ENCODE results near the gene RPAP3. TPM values are rescaled to one million over a fixed set of nuclear protein-coding genes. Genes with fewer than 3 reads are reported as not detected.

RPAP3 gene
- total RNA-seq, 1 experiment from 2014 or later: 44.3 TPM

GRCh38 chr12:47705566-47706425 lies at the start of gene RPAP3 (continued):
- TF ChIP-seq USF2 (CRISPR knock-in tag; IDR thresholded peaks at IDR 0.05): peak; percentile 66
- TF ChIP-seq ATF6 (CRISPR knock-in tag; IDR thresholded peaks at IDR 0.05): no peak
- TF ChIP-seq ZNF219 (CRISPR knock-in tag; IDR thresholded peaks at IDR 0.05; ENCODE audit: borderline replicate concordance): no peak
- TF ChIP-seq GTF2I (CRISPR knock-in tag; conservative IDR thresholded peaks at IDR 0.05): no peak
- 0 out of 2 replicates have a peak, but pooled peaks have one; percentile 21 for TF ChIP-seq TEAD1 (CRISPR knock-in tag; IDR thresholded peaks at IDR 0.05)
- no peak for TF ChIP-seq GRHL2 (CRISPR knock-in tag; IDR thresholded peaks at IDR 0.05; ENCODE audit: insufficient replicate concordance, severe bottlenecking)
- TF ChIP-seq ELF4 (CRISPR knock-in tag; IDR thresholded peaks at IDR 0.05; ENCODE audit: low read depth): no peak
- TF ChIP-seq MXD4 (CRISPR knock-in tag; IDR thresholded peaks at IDR 0.05; ENCODE audit: borderline replicate concordance): no peak
- TF ChIP-seq, protein P1, sequence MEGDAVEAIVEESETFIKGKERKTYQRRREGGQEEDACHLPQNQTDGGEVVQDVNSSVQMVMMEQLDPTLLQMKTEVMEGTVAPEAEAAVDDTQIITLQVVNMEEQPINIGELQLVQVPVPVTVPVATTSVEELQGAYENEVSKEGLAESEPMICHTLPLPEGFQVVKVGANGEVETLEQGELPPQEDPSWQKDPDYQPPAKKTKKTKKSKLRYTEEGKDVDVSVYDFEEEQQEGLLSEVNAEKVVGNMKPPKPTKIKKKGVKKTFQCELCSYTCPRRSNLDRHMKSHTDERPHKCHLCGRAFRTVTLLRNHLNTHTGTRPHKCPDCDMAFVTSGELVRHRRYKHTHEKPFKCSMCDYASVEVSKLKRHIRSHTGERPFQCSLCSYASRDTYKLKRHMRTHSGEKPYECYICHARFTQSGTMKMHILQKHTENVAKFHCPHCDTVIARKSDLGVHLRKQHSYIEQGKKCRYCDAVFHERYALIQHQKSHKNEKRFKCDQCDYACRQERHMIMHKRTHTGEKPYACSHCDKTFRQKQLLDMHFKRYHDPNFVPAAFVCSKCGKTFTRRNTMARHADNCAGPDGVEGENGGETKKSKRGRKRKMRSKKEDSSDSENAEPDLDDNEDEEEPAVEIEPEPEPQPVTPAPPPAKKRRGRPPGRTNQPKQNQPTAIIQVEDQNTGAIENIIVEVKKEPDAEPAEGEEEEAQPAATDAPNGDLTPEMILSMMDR (IDR thresholded peaks at IDR 0.05): peak; percentile 50
- TF ChIP-seq ARID4B (CRISPR knock-in tag; IDR thresholded peaks at IDR 0.05; ENCODE audit: borderline replicate concordance): peak; percentile 71; the same call in 1 of the 2 replicates
- TF ChIP-seq ZNF121 (CRISPR knock-in tag; IDR thresholded peaks at IDR 0.05): peak; percentile 54; the same call in 1 of the 2 replicates

DNA sequence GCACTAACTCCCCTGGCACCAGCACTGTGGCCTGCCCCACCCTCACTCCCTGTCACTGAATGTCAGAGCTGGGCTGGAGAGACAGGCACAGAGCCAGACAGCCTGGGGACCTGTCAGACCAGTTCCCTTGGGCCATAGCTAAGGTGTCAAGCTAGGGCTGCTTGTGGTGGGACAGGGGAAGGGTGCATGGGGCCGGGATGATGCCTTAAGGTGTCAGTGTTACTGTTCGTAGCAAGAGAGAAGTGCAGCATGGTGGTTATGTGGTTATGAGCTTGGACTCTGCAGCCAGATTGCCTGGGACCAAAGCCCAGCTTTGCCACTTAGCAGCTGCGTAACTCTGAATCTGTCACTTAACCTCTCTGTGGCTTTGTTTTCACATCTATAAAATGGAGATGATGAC lies 49.1 kb upstream of the RPAP3 start:
- ChIA-PET POLR2A (no interaction called here), CTCF (interaction anchor here (1.1 to 10.5 kb wide), 5 partner anchors 12 to 23 kb away, joined by 3 to 173 read pairs (median 67); partner anchors contain the start of gene SLC48A1)
- Mint-ChIP-seq H3K36me3 (no peaks in the 10 kb centered on the region), H3K4me3 (no peak overlapping the region), H3K27me3 (ENCODE audit: low read depth) (no peaks in the 10 kb centered on the region; the same call in 1 of the 2 replicates), H3K4me1 (peaks cover 66% of the 10 kb centered on the region), H3K9me3 (no peaks in the 10 kb centered on the region), H3K27ac (no peak overlapping the region)
- ATAC-seq: no peak
- DNase-seq (ENCODE audit: low spot score): no peak
- TF ChIP-seq, protein P2, sequence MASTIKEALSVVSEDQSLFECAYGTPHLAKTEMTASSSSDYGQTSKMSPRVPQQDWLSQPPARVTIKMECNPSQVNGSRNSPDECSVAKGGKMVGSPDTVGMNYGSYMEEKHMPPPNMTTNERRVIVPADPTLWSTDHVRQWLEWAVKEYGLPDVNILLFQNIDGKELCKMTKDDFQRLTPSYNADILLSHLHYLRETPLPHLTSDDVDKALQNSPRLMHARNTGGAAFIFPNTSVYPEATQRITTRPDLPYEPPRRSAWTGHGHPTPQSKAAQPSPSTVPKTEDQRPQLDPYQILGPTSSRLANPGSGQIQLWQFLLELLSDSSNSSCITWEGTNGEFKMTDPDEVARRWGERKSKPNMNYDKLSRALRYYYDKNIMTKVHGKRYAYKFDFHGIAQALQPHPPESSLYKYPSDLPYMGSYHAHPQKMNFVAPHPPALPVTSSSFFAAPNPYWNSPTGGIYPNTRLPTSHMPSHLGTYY (CRISPR knock-in tag; IDR thresholded peaks at IDR 0.05): no peak
- TF ChIP-seq, protein P3, sequence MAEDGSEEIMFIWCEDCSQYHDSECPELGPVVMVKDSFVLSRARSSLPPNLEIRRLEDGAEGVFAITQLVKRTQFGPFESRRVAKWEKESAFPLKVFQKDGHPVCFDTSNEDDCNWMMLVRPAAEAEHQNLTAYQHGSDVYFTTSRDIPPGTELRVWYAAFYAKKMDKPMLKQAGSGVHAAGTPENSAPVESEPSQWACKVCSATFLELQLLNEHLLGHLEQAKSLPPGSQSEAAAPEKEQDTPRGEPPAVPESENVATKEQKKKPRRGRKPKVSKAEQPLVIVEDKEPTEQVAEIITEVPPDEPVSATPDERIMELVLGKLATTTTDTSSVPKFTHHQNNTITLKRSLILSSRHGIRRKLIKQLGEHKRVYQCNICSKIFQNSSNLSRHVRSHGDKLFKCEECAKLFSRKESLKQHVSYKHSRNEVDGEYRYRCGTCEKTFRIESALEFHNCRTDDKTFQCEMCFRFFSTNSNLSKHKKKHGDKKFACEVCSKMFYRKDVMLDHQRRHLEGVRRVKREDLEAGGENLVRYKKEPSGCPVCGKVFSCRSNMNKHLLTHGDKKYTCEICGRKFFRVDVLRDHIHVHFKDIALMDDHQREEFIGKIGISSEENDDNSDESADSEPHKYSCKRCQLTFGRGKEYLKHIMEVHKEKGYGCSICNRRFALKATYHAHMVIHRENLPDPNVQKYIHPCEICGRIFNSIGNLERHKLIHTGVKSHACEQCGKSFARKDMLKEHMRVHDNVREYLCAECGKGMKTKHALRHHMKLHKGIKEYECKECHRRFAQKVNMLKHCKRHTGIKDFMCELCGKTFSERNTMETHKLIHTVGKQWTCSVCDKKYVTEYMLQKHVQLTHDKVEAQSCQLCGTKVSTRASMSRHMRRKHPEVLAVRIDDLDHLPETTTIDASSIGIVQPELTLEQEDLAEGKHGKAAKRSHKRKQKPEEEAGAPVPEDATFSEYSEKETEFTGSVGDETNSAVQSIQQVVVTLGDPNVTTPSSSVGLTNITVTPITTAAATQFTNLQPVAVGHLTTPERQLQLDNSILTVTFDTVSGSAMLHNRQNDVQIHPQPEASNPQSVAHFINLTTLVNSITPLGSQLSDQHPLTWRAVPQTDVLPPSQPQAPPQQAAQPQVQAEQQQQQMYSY (CRISPR knock-in tag; IDR thresholded peaks at IDR 0.05): no peak
- TF ChIP-seq SMAD3 (CRISPR knock-in tag; IDR thresholded peaks at IDR 0.05; ENCODE audit: borderline replicate concordance): no peak
- no peak for TF ChIP-seq FOXJ3 (CRISPR knock-in tag; IDR thresholded peaks at IDR 0.05; ENCODE audit: borderline replicate concordance)
- no peak for TF ChIP-seq RELA (CRISPR knock-in tag; IDR thresholded peaks at IDR 0.05; ENCODE audit: borderline replicate concordance)
- TF ChIP-seq, protein P4, sequence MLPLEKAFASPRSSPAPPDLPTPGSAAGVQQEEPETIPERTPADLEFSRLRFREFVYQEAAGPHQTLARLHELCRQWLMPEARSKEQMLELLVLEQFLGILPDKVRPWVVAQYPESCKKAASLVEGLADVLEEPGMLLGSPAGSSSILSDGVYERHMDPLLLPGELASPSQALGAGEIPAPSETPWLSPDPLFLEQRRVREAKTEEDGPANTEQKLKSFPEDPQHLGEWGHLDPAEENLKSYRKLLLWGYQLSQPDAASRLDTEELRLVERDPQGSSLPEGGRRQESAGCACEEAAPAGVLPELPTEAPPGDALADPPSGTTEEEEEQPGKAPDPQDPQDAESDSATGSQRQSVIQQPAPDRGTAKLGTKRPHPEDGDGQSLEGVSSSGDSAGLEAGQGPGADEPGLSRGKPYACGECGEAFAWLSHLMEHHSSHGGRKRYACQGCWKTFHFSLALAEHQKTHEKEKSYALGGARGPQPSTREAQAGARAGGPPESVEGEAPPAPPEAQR (CRISPR knock-in tag; IDR thresholded peaks at IDR 0.05): no peak
- TF ChIP-seq NR1H2 (CRISPR knock-in tag; IDR thresholded peaks at IDR 0.05): no peak
